Muscle layer of colon (tissue), 2 donors: Measurements from ENCODE around the gene PRLR.

Source experiments
- H3K27ac ChIP-seq: one replicate; pipeline ENCODE4 v1.7.0; 2013; ENCODE audit warnings: low read depth, mild to moderate bottlenecking, low read length, moderate library complexity
- H3K27me3 ChIP-seq, 2 donors: one replicate each; pipeline ENCODE4 v1.7.0; 2013; ENCODE audit warnings: low read length in 2 of 2, mild to moderate bottlenecking in 2 of 2; ENCODE audit not compliant: insufficient read depth in 2 of 2, control insufficient read depth in 1 of 2
- H3K36me3 ChIP-seq: one replicate; pipeline ENCODE4 v1.7.0; 2013; ENCODE audit warnings: mild to moderate bottlenecking, low read length; ENCODE audit not compliant: insufficient read depth
- H3K4me1 ChIP-seq: one replicate; pipeline ENCODE4 v1.7.0; 2013; ENCODE audit warnings: mild to moderate bottlenecking, low read length; ENCODE audit not compliant: insufficient read depth
- H3K4me3 ChIP-seq, 2 donors: one replicate each; pipeline ENCODE4 v1.7.0; 2013; ENCODE audit warnings: low read length in 2 of 2, low read depth in 1 of 2, mild to moderate bottlenecking in 1 of 2, moderate library complexity in 1 of 2
- H3K9ac ChIP-seq: one replicate; pipeline ENCODE4 v1.7.0; 2013; ENCODE audit warnings: low read length
- H3K9me3 ChIP-seq: one replicate; pipeline ENCODE4 v1.7.0; 2013; ENCODE audit warnings: mild to moderate bottlenecking, low read length
- donor health status: abdominal sarcoma.
- donor health status: Adenocarcinoma of cecum.

The PRLR gene

GRCh38 chr5:35205606-35206005 is 24.7 kb downstream of the PRLR start:
- Histone ChIP-seq H3K4me1 (no peaks in the 10 kb centered on the region), H3K27ac (no peak overlapping the region), H3K9ac (no peak overlapping the region), H3K36me3 (no peaks in the 10 kb centered on the region), H3K9me3 (no peaks in the 10 kb centered on the region), H3K27me3 (no peaks in the 10 kb centered on the region), H3K4me3 (no peak overlapping the region)

DNA sequence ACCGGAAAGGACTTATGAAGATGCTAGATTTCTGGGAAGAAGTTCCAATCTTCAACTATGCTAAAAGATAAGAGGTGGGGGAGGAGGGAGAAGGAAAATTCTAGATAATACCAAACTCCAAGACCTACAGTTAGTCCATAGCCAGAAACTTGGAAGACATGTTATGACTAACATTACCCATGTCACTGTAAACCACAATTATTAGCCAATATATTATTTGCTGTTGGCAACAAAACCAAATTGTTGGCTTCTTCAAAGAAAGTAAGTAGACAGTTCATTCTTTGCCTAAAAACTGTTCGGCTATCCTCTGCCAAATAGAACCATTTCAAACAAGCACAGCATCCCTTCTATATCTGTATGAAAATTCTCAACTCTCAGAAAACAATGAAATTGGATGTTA is 25.1 kb downstream of the PRLR start:
- Histone ChIP-seq H3K4me1 (no peaks in the 10 kb centered on the region), H3K27me3 (no peaks in the 10 kb centered on the region), H3K4me3 (no peak overlapping the region), H3K27ac (no peak overlapping the region), H3K36me3 (no peaks in the 10 kb centered on the region), H3K9ac (no peak overlapping the region), H3K9me3 (no peaks in the 10 kb centered on the region)

DNA sequence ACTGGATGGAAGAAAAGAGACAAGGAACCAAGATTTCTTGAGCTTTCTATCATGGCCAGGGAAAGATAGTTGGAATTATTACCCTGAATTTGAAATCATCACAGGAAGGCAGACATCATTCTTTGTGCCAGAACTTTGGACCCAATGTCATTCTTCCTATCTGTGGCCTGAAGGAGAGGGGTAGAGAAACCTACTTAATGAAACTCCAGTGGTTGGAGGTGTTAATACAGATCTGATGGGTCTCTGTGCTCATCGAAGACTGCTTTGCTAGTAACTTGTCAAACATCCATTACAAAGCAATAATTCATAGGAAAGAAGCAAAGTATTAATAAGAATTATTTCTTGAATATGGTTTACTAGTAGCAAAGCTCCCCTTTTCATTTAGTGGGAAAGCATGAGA is 26.9 kb downstream of the PRLR start:
- no peak overlapping the region for H3K9ac ChIP-seq
- no peaks in the 10 kb centered on the region for H3K9me3 ChIP-seq
- no peaks in the 10 kb centered on the region for H3K27me3 ChIP-seq
- H3K4me1 ChIP-seq, result peaks cover 6% of the 10 kb centered on the region
- no peak overlapping the region for H3K4me3 ChIP-seq
- H3K36me3 ChIP-seq, result no peaks in the 10 kb centered on the region
- H3K27ac ChIP-seq, result no peak overlapping the region

DNA sequence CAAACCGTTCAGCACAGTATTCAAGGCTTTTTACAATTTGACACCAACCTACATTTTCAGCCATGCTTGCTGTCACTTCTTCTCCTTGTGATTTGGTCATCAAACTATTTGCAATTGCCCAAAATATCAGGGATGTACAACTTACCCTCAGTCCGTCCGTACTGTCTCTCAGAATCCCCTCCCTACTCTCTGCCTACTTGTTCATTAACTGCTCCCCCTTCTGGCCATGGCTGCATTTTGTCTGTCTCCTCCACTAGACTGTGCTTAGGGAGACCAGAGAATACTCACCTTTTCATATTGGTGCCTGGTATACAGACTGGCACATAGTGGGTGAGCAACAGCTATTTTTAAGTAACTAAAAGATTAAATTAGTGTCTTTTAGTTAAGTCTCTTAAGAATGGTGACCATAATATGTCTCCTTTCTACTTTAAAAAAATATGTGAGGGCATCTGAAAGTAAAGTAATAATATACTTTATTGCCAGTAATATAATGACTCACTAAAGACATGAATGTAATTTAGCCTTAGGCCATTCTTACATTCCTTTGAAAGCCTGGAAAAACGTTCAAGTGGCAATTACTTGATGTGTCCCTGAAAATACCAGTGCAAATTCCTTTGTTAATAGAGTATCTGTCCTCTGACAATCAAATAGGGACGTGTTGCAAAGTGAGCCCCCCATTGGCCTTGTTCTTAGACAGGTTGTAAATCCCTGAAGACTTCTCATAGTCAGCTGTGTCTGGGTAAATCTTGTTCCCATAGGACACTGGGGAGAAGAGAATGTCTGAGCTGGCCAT is 27.8 kb downstream of the PRLR start:
- H3K9me3 ChIP-seq, result no peaks in the 10 kb centered on the region
- H3K9ac ChIP-seq, result no peak overlapping the region
- H3K27ac ChIP-seq, result no peak overlapping the region
- H3K36me3 ChIP-seq, result no peaks in the 10 kb centered on the region
- H3K27me3 ChIP-seq, result no peaks in the 10 kb centered on the region
- peaks cover 15% of the 10 kb centered on the region for H3K4me1 ChIP-seq
- no peak overlapping the region for H3K4me3 ChIP-seq

DNA sequence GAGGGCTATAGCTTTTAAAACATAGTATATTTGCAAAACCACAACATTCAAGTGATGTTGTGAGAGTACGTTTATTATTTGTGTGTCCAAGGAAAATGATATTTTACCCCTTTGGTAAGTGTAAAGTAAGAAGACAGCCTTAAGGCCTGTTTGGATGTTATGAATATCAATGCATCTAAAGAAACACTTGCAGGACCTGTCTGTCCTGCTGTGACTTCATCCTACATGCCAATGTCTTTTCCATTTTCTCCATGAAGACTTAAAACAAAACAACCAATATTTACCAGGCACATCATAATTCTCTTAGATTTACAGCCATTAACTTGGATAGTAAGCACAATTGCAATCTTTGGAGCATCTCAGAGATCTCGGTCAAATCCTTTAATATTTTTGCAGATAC is 29.0 kb downstream of the PRLR start:
- peaks cover 15% of the 10 kb centered on the region for H3K4me1 ChIP-seq
- no peaks in the 10 kb centered on the region for H3K9me3 ChIP-seq
- H3K27ac ChIP-seq, result no peak overlapping the region

GRCh38 chr5:35199886-35200285 is 30.4 kb downstream of the PRLR start:
- H3K4me1 ChIP-seq, result peaks cover 15% of the 10 kb centered on the region

More for the DNA sequence above, 29.0 kb downstream of the PRLR start:
- Histone ChIP-seq H3K4me3 (no peak overlapping the region), H3K9ac (no peak overlapping the region), H3K27me3 (no peaks in the 10 kb centered on the region), H3K36me3 (no peaks in the 10 kb centered on the region)

GRCh38 chr5:35198686-35199085 is 31.6 kb downstream of the PRLR start:
- Histone ChIP-seq H3K27me3 (no peaks in the 10 kb centered on the region), H3K9ac (no peak overlapping the region), H3K4me3 (no peak overlapping the region), H3K9me3 (no peaks in the 10 kb centered on the region), H3K27ac (no peak overlapping the region), H3K4me1 (peaks cover 15% of the 10 kb centered on the region), H3K36me3 (no peaks in the 10 kb centered on the region)

More at GRCh38 chr5:35199886-35200285, 30.4 kb downstream of the PRLR start:
- Histone ChIP-seq H3K27ac (no peak overlapping the region), H3K9me3 (no peaks in the 10 kb centered on the region), H3K36me3 (no peaks in the 10 kb centered on the region), H3K9ac (no peak overlapping the region), H3K27me3 (no peaks in the 10 kb centered on the region), H3K4me3 (no peak overlapping the region)

- Histone ChIP-seq H3K4me1 (peaks cover 15% of the 10 kb centered on the region), H3K9ac (no peak overlapping the region), H3K27me3 (no peaks in the 10 kb centered on the region), H3K27ac (no peak overlapping the region), H3K36me3 (no peaks in the 10 kb centered on the region), H3K9me3 (no peaks in the 10 kb centered on the region), H3K4me3 (no peak overlapping the region)
These were observed 32.2 kb downstream of the PRLR start for GRCh38 chr5:35198075-35198474.

GRCh38 chr5:35197351-35197750 is 32.9 kb downstream of the PRLR start:
- H3K9ac ChIP-seq, result no peak overlapping the region
- no peak overlapping the region for H3K4me3 ChIP-seq
- H3K4me1 ChIP-seq, result peaks cover 15% of the 10 kb centered on the region
- H3K27ac ChIP-seq, result no peak overlapping the region
- H3K27me3 ChIP-seq, result no peaks in the 10 kb centered on the region
- H3K9me3 ChIP-seq, result no peaks in the 10 kb centered on the region
- no peaks in the 10 kb centered on the region for H3K36me3 ChIP-seq

DNA sequence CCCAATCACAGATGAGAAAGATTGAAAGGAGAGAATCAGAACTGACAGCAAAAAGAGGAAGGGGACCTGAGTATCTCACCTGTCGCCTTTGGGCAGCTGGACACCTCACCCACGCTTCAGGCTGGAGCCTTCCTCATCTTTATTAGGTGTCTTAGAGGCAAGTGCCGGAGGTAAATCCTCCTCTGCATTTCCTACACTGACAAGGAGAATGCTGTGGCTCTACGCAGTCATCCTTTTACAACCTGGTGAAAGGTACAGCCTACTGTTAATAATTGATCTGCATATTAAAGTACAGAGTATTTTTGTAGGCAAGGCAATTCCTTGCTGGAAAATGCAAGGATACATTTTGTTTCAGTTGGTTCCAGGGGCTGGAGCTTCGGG is 34.8 kb downstream of the PRLR start:
- Histone ChIP-seq H3K4me1 (peaks cover 15% of the 10 kb centered on the region), H3K27me3 (no peaks in the 10 kb centered on the region), H3K9ac (no peak overlapping the region), H3K27ac (no peak overlapping the region), H3K4me3 (no peak overlapping the region), H3K36me3 (no peaks in the 10 kb centered on the region), H3K9me3 (no peaks in the 10 kb centered on the region)

- Histone ChIP-seq H3K9ac (no peak overlapping the region), H3K4me3 (no peak overlapping the region)
These were observed 35.4 kb downstream of the PRLR start for GRCh38 chr5:35194635-35195471.

More at GRCh38 chr5:35194635-35195471, 35.4 kb downstream of the PRLR start:
- H3K27me3 ChIP-seq, result no peaks in the 10 kb centered on the region
- no peaks in the 10 kb centered on the region for H3K9me3 ChIP-seq
- H3K27ac ChIP-seq, result no peak overlapping the region
- no peaks in the 10 kb centered on the region for H3K36me3 ChIP-seq
- peaks cover 15% of the 10 kb centered on the region for H3K4me1 ChIP-seq
